SK-N-SH treated with all-trans-retinoic acid at 6 μM for 48 hours (cell line): ENCODE results near the gene AUTS2.

ENCODE experiments used
- BACH2 ChIP-seq: fragments of 250-450 bp; sonication (Bioruptor Pico); IDR thresholded peaks from 2 replicates; pipeline ENCODE4 v1.9.0; 2021; ENCODE audit warnings: mild to moderate bottlenecking, borderline replicate concordance
- ISL1 ChIP-seq: fragments of 250-450 bp; sonication (Bioruptor Pico); IDR thresholded peaks from 2 replicates; pipeline ENCODE4 v2.1.2; 2022; ENCODE audit warnings: mild to moderate bottlenecking, moderate library complexity
- POU6F1 ChIP-seq: fragments of 250-450 bp; sonication (Bioruptor Pico); IDR thresholded peaks from 2 replicates; pipeline ENCODE4 v1.8.0; 2021; ENCODE audit warnings: low read depth, mild to moderate bottlenecking, moderate library complexity, borderline replicate concordance
- PPARA ChIP-seq: fragments of 250-450 bp; sonication (Bioruptor Pico); IDR thresholded peaks from 2 replicates; pipeline ENCODE4 v1.5.0; 2020; ENCODE audit warnings: mild to moderate bottlenecking, borderline replicate concordance
- ZC3H10 ChIP-seq: fragments of 250-450 bp; sonication (Bioruptor Pico); IDR thresholded peaks from 2 replicates; pipeline ENCODE4 v1.5.1; 2021; ENCODE audit warnings: mild to moderate bottlenecking, moderate library complexity
- ZFP3 ChIP-seq: fragments of 250-450 bp; sonication (Bioruptor Pico); IDR thresholded peaks from 2 replicates; pipeline ENCODE4 v1.5.0; 2020; ENCODE audit warnings: mild to moderate bottlenecking, moderate library complexity
- ZNF565 ChIP-seq: fragments of 450-650 bp; formaldehyde crosslinking; conservative IDR thresholded peaks from 2 replicates; pipeline ENCODE4 v1.5.0; 2020; ENCODE audit warnings: low read depth, mild to moderate bottlenecking, moderate library complexity
- TF ChIP-seq, protein P1 (sequence below): fragments of 250-450 bp; sonication (Bioruptor Pico); IDR thresholded peaks from 2 replicates; pipeline ENCODE4 v1.5.0; 2020; ENCODE audit warnings: mild to moderate bottlenecking, moderate library complexity

DNA sequence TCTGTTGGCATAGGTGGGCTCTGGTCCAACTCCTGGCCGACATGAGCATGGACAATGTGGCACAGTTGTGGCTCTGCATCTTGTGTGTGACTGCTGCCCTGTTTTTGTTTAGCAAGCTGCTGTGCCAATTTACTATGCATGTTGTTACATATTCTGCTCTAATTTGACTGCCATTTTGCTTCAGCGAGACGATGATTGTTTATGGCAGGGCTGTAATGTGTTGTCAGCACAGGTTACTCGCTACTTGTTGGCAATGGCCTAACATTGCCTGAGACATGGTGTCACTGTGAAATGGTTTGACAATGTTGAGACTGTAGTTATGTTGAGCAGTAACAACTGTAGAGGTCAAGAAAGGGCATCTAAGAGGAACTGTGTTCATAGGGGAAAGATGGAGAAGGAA, 659.6 kb downstream of the AUTS2 start:
- TF ChIP-seq ZNF565 (CRISPR knock-in tag) (no peak), POU6F1 (CRISPR knock-in tag) (no peak), ZC3H10 (no peak), ZFP3 (no peak), BACH2 (no peak), PPARA (CRISPR knock-in tag) (no peak), ISL1 (no peak)
- TF ChIP-seq, protein P1, sequence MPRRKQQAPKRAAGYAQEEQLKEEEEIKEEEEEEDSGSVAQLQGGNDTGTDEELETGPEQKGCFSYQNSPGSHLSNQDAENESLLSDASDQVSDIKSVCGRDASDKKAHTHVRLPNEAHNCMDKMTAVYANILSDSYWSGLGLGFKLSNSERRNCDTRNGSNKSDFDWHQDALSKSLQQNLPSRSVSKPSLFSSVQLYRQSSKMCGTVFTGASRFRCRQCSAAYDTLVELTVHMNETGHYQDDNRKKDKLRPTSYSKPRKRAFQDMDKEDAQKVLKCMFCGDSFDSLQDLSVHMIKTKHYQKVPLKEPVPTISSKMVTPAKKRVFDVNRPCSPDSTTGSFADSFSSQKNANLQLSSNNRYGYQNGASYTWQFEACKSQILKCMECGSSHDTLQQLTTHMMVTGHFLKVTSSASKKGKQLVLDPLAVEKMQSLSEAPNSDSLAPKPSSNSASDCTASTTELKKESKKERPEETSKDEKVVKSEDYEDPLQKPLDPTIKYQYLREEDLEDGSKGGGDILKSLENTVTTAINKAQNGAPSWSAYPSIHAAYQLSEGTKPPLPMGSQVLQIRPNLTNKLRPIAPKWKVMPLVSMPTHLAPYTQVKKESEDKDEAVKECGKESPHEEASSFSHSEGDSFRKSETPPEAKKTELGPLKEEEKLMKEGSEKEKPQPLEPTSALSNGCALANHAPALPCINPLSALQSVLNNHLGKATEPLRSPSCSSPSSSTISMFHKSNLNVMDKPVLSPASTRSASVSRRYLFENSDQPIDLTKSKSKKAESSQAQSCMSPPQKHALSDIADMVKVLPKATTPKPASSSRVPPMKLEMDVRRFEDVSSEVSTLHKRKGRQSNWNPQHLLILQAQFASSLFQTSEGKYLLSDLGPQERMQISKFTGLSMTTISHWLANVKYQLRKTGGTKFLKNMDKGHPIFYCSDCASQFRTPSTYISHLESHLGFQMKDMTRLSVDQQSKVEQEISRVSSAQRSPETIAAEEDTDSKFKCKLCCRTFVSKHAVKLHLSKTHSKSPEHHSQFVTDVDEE (CRISPR knock-in tag): no peak
